Stimulated activated naive CD8-positive, alpha-beta T cell treated with anti-CD3 and anti-CD28 coated beads, Interleukin-15, amount 100 ng/mL, for 72 hours (primary cell): ENCODE measurements around the gene NFIC.
A peak's percentile ranks its signal among the peaks of the same experiment; 100 is the strongest.

Experiments used
- ATAC-seq: fragments of 150-1000 bp; cut with Tn5 transposase; 2 replicates; pipeline ENCODE4 v1.10.0; 2021; ENCODE audit warnings: mild to moderate bottlenecking, moderate library complexity
- DNase-seq, 2 donors: peaks; one replicate each; pipeline ENCODE4 v3.0.0; 2021 to 2022
- H3K27ac Mint-ChIP-seq, 2 donors: one replicate each; pipeline ENCODE4 v1.8.0; 2022; ENCODE audit warnings: mild to moderate bottlenecking in 2 of 2, mixed read lengths in 2 of 2, moderate library complexity in 2 of 2
- H3K27me3 Mint-ChIP-seq: one replicate; pipeline ENCODE4 v1.8.0; 2022; ENCODE audit warnings: mixed read lengths
- H3K4me1 Mint-ChIP-seq: one replicate; pipeline ENCODE4 v1.8.0; 2022; ENCODE audit warnings: mild to moderate bottlenecking, mixed read lengths
- H3K4me3 Mint-ChIP-seq, 2 donors: one replicate each; pipeline ENCODE4 v1.8.0; 2022; ENCODE audit warnings: mild to moderate bottlenecking in 2 of 2, mixed read lengths in 2 of 2, moderate library complexity in 1 of 2
- H3K9me3 Mint-ChIP-seq, 2 donors: one replicate each; pipeline ENCODE4 v1.8.0; 2022; ENCODE audit warnings: mixed read lengths in 2 of 2

Gene NFIC

DNA sequence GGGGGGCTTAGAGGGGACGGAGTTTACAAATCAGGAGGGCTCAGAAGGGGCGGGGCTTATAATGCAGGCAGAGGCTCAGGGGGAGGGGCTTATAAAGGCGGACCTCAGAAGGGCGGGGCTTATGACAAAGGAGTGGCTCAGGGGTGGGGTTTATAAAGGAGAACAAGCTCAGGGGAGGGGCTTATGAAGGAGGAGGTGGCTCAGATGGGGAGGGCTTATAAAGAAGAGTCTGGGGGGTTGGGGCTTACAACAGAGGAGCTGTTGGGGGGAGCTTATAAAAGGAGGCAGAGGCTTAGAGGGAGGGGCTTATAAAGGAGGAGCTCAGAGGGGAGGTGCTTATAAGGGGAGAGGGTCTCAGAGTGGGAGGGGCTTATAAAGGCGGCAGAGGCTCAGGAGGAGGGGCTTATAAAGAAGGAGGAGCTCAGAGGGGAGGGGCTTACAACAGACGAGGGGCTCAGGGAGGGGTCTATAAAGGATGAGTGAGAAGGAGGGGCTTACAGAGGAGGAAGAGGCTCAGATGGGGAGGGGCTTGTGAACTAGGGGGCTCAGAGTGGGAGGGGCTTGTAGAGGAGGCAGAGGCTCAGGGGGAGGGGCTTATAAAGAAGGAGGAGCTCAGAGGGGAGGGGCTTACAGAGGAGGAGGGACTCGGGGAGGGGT, 112.9 kb downstream of the NFIC start:
- peak overlapping the region; percentile 75 to 77 for H3K4me3 Mint-ChIP-seq
- no peaks in the 10 kb centered on the region for H3K27me3 Mint-ChIP-seq
- H3K4me1 Mint-ChIP-seq: peaks cover 18% of the 10 kb centered on the region
- H3K27ac Mint-ChIP-seq: peak overlapping the region in 1 of 2 donors; percentile 52
- no peaks in the 10 kb centered on the region for H3K9me3 Mint-ChIP-seq
- ATAC-seq (peak; percentile 44), DNase-seq (peak; percentile 50 to 53)

DNA sequence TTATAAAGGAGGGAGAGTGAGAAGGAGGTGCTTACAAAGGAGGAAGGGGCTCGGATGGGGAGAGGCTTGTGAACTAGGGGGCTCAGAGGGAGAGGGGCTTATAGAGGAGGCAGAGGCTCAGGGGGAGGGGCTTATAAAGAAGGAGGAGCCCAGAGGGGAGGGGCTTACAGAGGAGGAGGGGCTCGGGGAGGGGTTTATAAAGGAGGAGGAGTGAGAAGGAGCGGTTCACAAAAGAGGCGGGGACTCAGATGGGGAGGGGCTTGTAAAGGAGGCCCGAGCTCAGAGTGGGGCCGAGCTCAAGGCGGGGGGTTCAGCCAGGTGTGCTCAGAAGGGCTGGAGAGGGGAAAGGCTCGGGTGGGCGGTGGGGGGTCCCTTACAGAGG, 113.4 kb downstream of the NFIC start:
- Mint-ChIP-seq H3K27ac (no peak overlapping the region), H3K27me3 (no peaks in the 10 kb centered on the region), H3K4me1 (peaks cover 18% of the 10 kb centered on the region), H3K9me3 (no peaks in the 10 kb centered on the region), H3K4me3 (peak overlapping the region in 1 of 2 donors; percentile 75)
- ATAC-seq (no peak), DNase-seq (peak in 1 of 2 donors; percentile 39)

DNA sequence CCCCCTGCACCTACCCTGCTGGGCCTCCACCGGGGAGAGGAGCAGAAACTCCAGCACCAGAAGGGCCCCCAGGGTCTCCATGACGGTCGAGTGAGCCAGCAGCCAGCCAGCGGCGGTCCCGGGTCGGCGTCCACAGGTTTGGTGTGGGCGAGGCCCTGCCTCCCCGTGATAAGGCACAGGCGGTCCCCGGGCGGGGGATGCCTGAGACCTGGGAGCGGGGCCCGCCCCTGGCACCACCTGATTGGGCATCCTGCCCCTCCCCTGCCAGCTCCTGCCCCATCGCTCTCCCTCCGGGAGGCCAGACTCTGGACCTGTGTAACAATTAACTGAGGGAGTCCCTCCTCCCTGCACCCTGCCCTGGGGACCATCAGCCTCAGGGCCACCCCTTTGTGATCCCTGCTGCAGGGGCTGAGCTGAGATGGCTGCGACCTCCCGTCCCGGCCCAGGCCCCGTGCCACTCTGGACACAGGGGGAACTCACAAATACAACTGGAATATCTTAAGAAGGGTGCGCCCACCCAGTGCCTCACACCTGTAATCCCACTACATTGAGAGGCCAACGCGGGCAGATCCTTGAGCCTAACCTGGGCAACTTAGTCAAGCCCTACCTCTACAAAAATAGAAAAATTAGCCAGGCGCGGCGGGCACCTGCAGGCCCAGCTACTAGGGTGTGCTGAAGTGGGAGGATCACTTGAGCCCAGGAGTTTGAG, 114.2 kb downstream of the NFIC start, which contains the start of gene SMIM24:
Gene SMIM24 (minus strand): TSS at position 143 of the 709 bp plus-strand sequence. CDS start 62 bp downstream, at position 81.
- peak within 1 kb of the TSS in 1 of 2 donors; percentile 75 for H3K4me3 Mint-ChIP-seq
- H3K27ac Mint-ChIP-seq: peak within 1 kb of the TSS in 1 of 2 donors; percentile 52

DNA sequence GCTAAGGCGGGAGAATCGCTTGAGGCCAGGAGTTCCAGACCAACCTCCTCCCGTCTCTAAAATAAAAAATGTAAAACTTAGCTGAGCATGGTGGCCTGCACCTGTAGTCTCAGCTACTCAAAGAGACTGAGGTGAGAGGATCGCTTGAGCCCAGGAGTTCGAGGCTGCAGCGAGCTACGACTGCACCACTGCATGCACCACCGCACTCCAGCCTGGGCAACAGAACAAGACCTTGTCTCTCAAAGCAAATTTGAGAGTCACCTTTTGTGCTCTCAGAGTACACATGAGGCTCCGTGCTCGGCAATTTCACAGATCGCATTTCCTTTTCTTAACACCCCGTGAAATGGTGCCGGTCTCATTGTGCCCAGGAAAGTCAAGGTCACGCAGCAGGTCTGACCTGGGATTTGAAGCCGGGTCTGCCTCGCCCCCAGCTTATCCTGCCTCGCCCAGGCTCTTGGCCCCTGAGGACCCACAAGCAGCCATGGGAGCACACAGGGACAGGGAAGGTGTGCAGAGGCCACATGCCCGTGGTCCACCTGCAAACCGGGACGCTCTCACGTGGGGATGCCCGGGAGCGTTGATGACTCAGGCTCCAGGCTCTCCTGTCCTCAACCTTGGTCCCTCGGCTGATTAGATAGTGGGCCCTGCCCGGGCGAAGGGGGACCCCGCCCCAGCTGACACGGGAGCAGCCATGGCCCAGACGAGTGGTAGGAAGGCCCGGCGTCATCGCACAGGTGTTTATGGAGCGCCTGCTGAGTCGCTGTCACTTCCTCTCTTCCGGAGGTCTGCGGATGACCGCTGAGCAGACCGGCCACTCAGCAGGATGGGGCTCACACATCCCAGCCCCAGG, 115.1 kb downstream of the NFIC start:
- no peak overlapping the region for H3K27ac Mint-ChIP-seq
- no peak for DNase-seq
- H3K4me3 Mint-ChIP-seq: no peak overlapping the region
- H3K27me3 Mint-ChIP-seq: no peaks in the 10 kb centered on the region
- H3K4me1 Mint-ChIP-seq: peaks cover 18% of the 10 kb centered on the region
- no peak for ATAC-seq
- H3K9me3 Mint-ChIP-seq: no peaks in the 10 kb centered on the region

More for the DNA sequence above, 114.2 kb downstream of the NFIC start, which contains the start of gene SMIM24:
- DNase-seq: no peak
- ATAC-seq: peak; percentile 15
- Mint-ChIP-seq H3K27me3 (no peaks in the 10 kb centered on the region), H3K4me1 (peaks cover 18% of the 10 kb centered on the region), H3K9me3 (no peaks in the 10 kb centered on the region)

GRCh38 chr19:3482507-3483225, 116.3 kb downstream of the NFIC start:
- Mint-ChIP-seq H3K27me3 (no peaks in the 10 kb centered on the region), H3K9me3 (no peaks in the 10 kb centered on the region), H3K4me3 (no peak overlapping the region), H3K27ac (no peak overlapping the region), H3K4me1 (peaks cover 18% of the 10 kb centered on the region)
- no peak for DNase-seq
- no peak for ATAC-seq

DNA sequence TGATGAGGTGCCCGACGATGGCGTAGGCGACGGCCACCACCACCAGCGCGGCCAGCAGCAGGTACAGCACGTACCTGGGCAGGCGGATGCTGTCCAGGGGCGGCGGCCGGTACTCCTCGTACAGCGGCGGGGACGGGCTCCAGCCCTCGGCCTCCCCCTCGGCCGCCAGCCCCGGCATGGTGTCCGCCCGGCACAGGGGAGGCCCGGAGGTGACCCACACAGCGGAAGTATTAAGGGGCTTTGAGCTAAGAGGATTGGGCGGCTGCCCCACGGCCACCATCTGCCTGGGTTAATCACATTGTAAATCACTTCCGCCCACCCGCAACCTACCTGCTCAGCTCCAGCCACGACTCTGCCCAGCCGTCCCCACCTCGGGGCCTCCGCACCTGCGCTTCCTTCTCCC, 116.8 kb downstream of the NFIC start, which contains the start of gene SMIM44:
Gene SMIM44 (minus strand): TSS at position 216 of the 403 bp plus-strand sequence. CDS start 38 bp downstream, at position 178.
- Mint-ChIP-seq H3K4me3 (no peak within 1 kb of the TSS), H3K27ac (peak within 1 kb of the TSS in 1 of 2 donors; percentile 12), H3K4me1 (peaks cover 13% of the 10 kb centered on the region), H3K9me3 (no peaks in the 10 kb centered on the region), H3K27me3 (no peaks in the 10 kb centered on the region)
- no peak for ATAC-seq
- DNase-seq: no peak

GRCh38 chr19:3491396-3492119, 125.2 kb downstream of the NFIC start:
- H3K9me3 Mint-ChIP-seq: no peaks in the 10 kb centered on the region
- DNase-seq (no peak), ATAC-seq (no peak)
- no peak overlapping the region for H3K4me3 Mint-ChIP-seq
- no peaks in the 10 kb centered on the region for H3K27me3 Mint-ChIP-seq
- no peaks in the 10 kb centered on the region for H3K4me1 Mint-ChIP-seq
- H3K27ac Mint-ChIP-seq: no peak overlapping the region

GRCh38 chr19:3492131-3492839, 125.9 kb downstream of the NFIC start:
- H3K27me3 Mint-ChIP-seq: no peaks in the 10 kb centered on the region
- no peaks in the 10 kb centered on the region for H3K9me3 Mint-ChIP-seq
- H3K27ac Mint-ChIP-seq: no peak overlapping the region
- peaks cover 5% of the 10 kb centered on the region for H3K4me1 Mint-ChIP-seq
- no peak overlapping the region for H3K4me3 Mint-ChIP-seq
- DNase-seq (no peak), ATAC-seq (no peak)

DNA sequence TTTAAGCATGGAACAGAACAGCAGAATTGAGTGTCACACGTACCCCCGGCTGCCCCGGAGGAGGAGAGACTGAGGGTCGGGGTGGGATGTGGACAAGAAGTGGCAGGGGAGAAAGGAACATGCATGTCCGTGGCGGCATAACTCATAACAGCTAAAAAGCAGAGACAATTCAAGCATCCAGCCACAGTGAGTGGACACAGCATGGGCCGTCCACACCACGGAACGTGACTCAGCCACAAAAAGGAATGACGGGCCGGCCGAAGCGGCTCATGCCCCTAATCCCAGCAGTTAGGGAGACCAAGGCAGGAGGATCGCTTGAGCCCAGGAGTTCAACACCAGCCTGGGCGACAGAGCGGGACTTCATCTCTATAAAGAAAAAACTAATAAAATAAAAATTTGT, 126.5 kb downstream of the NFIC start:
- no peak overlapping the region for H3K27ac Mint-ChIP-seq
- peaks cover 6% of the 10 kb centered on the region for H3K4me1 Mint-ChIP-seq
- DNase-seq (no peak), ATAC-seq (no peak)
- no peaks in the 10 kb centered on the region for H3K27me3 Mint-ChIP-seq
- H3K9me3 Mint-ChIP-seq: no peaks in the 10 kb centered on the region
- H3K4me3 Mint-ChIP-seq: no peak overlapping the region

DNA sequence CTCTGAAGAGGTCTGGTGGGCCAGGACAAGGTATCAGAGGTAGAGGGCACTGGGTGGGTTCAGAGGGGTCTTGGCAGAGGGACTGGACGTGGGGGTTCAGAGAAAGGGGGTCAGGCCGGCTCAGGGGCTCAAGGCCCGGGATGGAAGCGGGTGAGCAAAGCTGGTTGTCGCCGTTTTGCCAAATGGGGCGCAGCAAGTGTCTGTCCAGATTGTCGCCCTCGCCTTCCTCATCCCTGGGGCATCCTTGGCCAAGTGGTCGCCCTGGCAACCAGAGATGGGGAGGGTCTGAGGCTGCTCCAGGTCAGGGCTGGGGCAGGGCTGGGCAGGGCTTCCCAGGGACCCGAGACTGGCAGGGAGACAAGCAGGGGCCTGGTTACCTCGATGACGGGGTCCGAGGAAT, 127.3 kb downstream of the NFIC start:
- H3K27ac Mint-ChIP-seq: no peak overlapping the region
- H3K4me3 Mint-ChIP-seq: no peak overlapping the region
- ATAC-seq: no peak
- H3K9me3 Mint-ChIP-seq: no peaks in the 10 kb centered on the region
- H3K27me3 Mint-ChIP-seq: no peaks in the 10 kb centered on the region
- no peak for DNase-seq
- peaks cover 8% of the 10 kb centered on the region for H3K4me1 Mint-ChIP-seq

GRCh38 chr19:3494051-3494450, 127.7 kb downstream of the NFIC start:
- no peak for DNase-seq
- no peak overlapping the region for H3K27ac Mint-ChIP-seq
- peak; percentile 85 for ATAC-seq
- H3K9me3 Mint-ChIP-seq: no peaks in the 10 kb centered on the region
- H3K27me3 Mint-ChIP-seq: no peaks in the 10 kb centered on the region
- H3K4me3 Mint-ChIP-seq: peak overlapping the region in 1 of 2 donors; percentile 39
- peaks cover 12% of the 10 kb centered on the region for H3K4me1 Mint-ChIP-seq

- no peaks in the 10 kb centered on the region for H3K27me3 Mint-ChIP-seq
- peak in 1 of 2 donors; percentile 48 for DNase-seq
- H3K4me3 Mint-ChIP-seq: peak overlapping the region in 1 of 2 donors; percentile 39
- H3K9me3 Mint-ChIP-seq: no peaks in the 10 kb centered on the region
- H3K27ac Mint-ChIP-seq: no peak overlapping the region
- ATAC-seq: peak; percentile 63
- peaks cover 17% of the 10 kb centered on the region for H3K4me1 Mint-ChIP-seq
These were observed 128.2 kb downstream of the NFIC start for GRCh38 chr19:3494559-3494958.

GRCh38 chr19:3496392-3497273, 130.2 kb downstream of the NFIC start:
- Mint-ChIP-seq H3K4me3 (no peak overlapping the region), H3K27me3 (no peaks in the 10 kb centered on the region), H3K4me1 (peaks cover 31% of the 10 kb centered on the region), H3K27ac (no peak overlapping the region), H3K9me3 (no peaks in the 10 kb centered on the region)
- DNase-seq (no peak), ATAC-seq (no peak)
